ENCODE measurements around the gene DNTT.

The DNTT gene

GRCh38 chr10:96376483-96376882 lies 72.2 kb downstream of the DNTT start:
- TF ChIP-seq POU2F2 (IDR thresholded peaks at IDR 0.05; ENCODE audit: low read depth, low read length) (no peak), SPI1 (IDR thresholded peaks at IDR 0.05; ENCODE audit: low read depth, low read length) (no peak), TAF1 (IDR thresholded peaks at IDR 0.05; ENCODE audit: low read depth, low read length) (no peak), POLR2AphosphoS5 (IDR thresholded peaks at IDR 0.05; ENCODE audit: low read depth, low read length) (no peak), POLR2A (IDR thresholded peaks at IDR 0.05; ENCODE audit: low read depth, low read length) (no peak), PAX5 (IDR thresholded peaks at IDR 0.05; ENCODE audit: insufficient read depth, low read length, severe bottlenecking) (no peak)
- FAIRE-seq = peak; percentile 67

GRCh38 chr10:96377816-96378294 lies 73.6 kb downstream of the DNTT start:
- TF ChIP-seq POLR2A (IDR thresholded peaks at IDR 0.05; ENCODE audit: low read depth, low read length) (no peak), SPI1 (IDR thresholded peaks at IDR 0.05; ENCODE audit: low read depth, low read length) (no peak), POU2F2 (IDR thresholded peaks at IDR 0.05; ENCODE audit: low read depth, low read length) (no peak), PAX5 (IDR thresholded peaks at IDR 0.05; ENCODE audit: insufficient read depth, low read length, severe bottlenecking) (no peak), TAF1 (IDR thresholded peaks at IDR 0.05; ENCODE audit: low read depth, low read length) (no peak), POLR2AphosphoS5 (IDR thresholded peaks at IDR 0.05; ENCODE audit: low read depth, low read length) (no peak)
- no peak for FAIRE-seq
- no peak for DNase-seq (ENCODE audit: insufficient read length, low spot score)

More at GRCh38 chr10:96376483-96376882, 72.2 kb downstream of the DNTT start:
- peak; percentile 67 for DNase-seq (ENCODE audit: insufficient read length, low spot score)

GRCh38 chr10:96378741-96379140 lies 74.5 kb downstream of the DNTT start:
- FAIRE-seq (no peak), DNase-seq (ENCODE audit: insufficient read length, low spot score) (no peak)
- no peak for TF ChIP-seq TAF1 (IDR thresholded peaks at IDR 0.05; ENCODE audit: low read depth, low read length)
- no peak for TF ChIP-seq POLR2A (IDR thresholded peaks at IDR 0.05; ENCODE audit: low read depth, low read length)
- no peak for TF ChIP-seq POU2F2 (IDR thresholded peaks at IDR 0.05; ENCODE audit: low read depth, low read length)
- no peak for TF ChIP-seq POLR2AphosphoS5 (IDR thresholded peaks at IDR 0.05; ENCODE audit: low read depth, low read length)
- TF ChIP-seq SPI1 (IDR thresholded peaks at IDR 0.05; ENCODE audit: low read depth, low read length) = no peak
- no peak for TF ChIP-seq PAX5 (IDR thresholded peaks at IDR 0.05; ENCODE audit: insufficient read depth, low read length, severe bottlenecking)

- DNase-seq (ENCODE audit: insufficient read length, low spot score) (no peak), FAIRE-seq (no peak)
- no peak for TF ChIP-seq SPI1 (IDR thresholded peaks at IDR 0.05; ENCODE audit: low read depth, low read length)
- TF ChIP-seq TAF1 (IDR thresholded peaks at IDR 0.05; ENCODE audit: low read depth, low read length) = no peak
- TF ChIP-seq PAX5 (IDR thresholded peaks at IDR 0.05; ENCODE audit: insufficient read depth, low read length, severe bottlenecking) = no peak
- TF ChIP-seq POLR2AphosphoS5 (IDR thresholded peaks at IDR 0.05; ENCODE audit: low read depth, low read length) = no peak
- TF ChIP-seq POU2F2 (IDR thresholded peaks at IDR 0.05; ENCODE audit: low read depth, low read length) = no peak
- no peak for TF ChIP-seq POLR2A (IDR thresholded peaks at IDR 0.05; ENCODE audit: low read depth, low read length)
These were observed 75.5 kb downstream of the DNTT start for GRCh38 chr10:96379758-96380157.

- TF ChIP-seq SPI1 (IDR thresholded peaks at IDR 0.05; ENCODE audit: low read depth, low read length) = no peak
- TF ChIP-seq PAX5 (IDR thresholded peaks at IDR 0.05; ENCODE audit: insufficient read depth, low read length, severe bottlenecking) = no peak
- no peak for TF ChIP-seq TAF1 (IDR thresholded peaks at IDR 0.05; ENCODE audit: low read depth, low read length)
- TF ChIP-seq POLR2AphosphoS5 (IDR thresholded peaks at IDR 0.05; ENCODE audit: low read depth, low read length) = no peak
- no peak for TF ChIP-seq POU2F2 (IDR thresholded peaks at IDR 0.05; ENCODE audit: low read depth, low read length)
- TF ChIP-seq POLR2A (IDR thresholded peaks at IDR 0.05; ENCODE audit: low read depth, low read length) = no peak
- FAIRE-seq (no peak), DNase-seq (ENCODE audit: insufficient read length, low spot score) (no peak)
These were observed 76.6 kb downstream of the DNTT start for GRCh38 chr10:96380821-96381220.

GRCh38 chr10:96384506-96384905 lies 80.3 kb downstream of the DNTT start:
- no peak for DNase-seq (ENCODE audit: insufficient read length, low spot score)
- TF ChIP-seq SPI1 (IDR thresholded peaks at IDR 0.05; ENCODE audit: low read depth, low read length) (no peak), TAF1 (IDR thresholded peaks at IDR 0.05; ENCODE audit: low read depth, low read length) (no peak), POU2F2 (IDR thresholded peaks at IDR 0.05; ENCODE audit: low read depth, low read length) (no peak), POLR2A (IDR thresholded peaks at IDR 0.05; ENCODE audit: low read depth, low read length) (no peak)
- FAIRE-seq = no peak

GRCh38 chr10:96387161-96387560 lies 82.9 kb downstream of the DNTT start:
- DNase-seq (ENCODE audit: insufficient read length, low spot score) (no peak), FAIRE-seq (no peak)
- no peak for TF ChIP-seq SPI1 (IDR thresholded peaks at IDR 0.05; ENCODE audit: low read depth, low read length)
- no peak for TF ChIP-seq POLR2A (IDR thresholded peaks at IDR 0.05; ENCODE audit: low read depth, low read length)
- no peak for TF ChIP-seq TAF1 (IDR thresholded peaks at IDR 0.05; ENCODE audit: low read depth, low read length)
- TF ChIP-seq PAX5 (IDR thresholded peaks at IDR 0.05; ENCODE audit: insufficient read depth, low read length, severe bottlenecking) = no peak
- no peak for TF ChIP-seq POU2F2 (IDR thresholded peaks at IDR 0.05; ENCODE audit: low read depth, low read length)
- TF ChIP-seq POLR2AphosphoS5 (IDR thresholded peaks at IDR 0.05; ENCODE audit: low read depth, low read length) = no peak

- no peak for FAIRE-seq
- TF ChIP-seq POLR2AphosphoS5 (IDR thresholded peaks at IDR 0.05; ENCODE audit: low read depth, low read length) = no peak
- TF ChIP-seq PAX5 (IDR thresholded peaks at IDR 0.05; ENCODE audit: insufficient read depth, low read length, severe bottlenecking) = no peak
- TF ChIP-seq POLR2A (IDR thresholded peaks at IDR 0.05; ENCODE audit: low read depth, low read length) = no peak
- no peak for TF ChIP-seq TAF1 (IDR thresholded peaks at IDR 0.05; ENCODE audit: low read depth, low read length)
- no peak for TF ChIP-seq SPI1 (IDR thresholded peaks at IDR 0.05; ENCODE audit: low read depth, low read length)
- TF ChIP-seq POU2F2 (IDR thresholded peaks at IDR 0.05; ENCODE audit: low read depth, low read length) = no peak
- DNase-seq (ENCODE audit: insufficient read length, low spot score) = no peak
These were observed 83.4 kb downstream of the DNTT start for GRCh38 chr10:96387601-96388000.
